Esophagus squamous epithelium (tissue), 4 donors: ENCODE data around the gene HSPB2.

ENCODE experiments used
- POLR2A ChIP-seq, 4 donors: fragments of 450-650 bp; IDR thresholded peaks; one replicate each; pipeline ENCODE4 v1.6.1; 2017; ENCODE audit warnings: antibody characterized with exemption in 4 of 4, mild to moderate bottlenecking in 4 of 4, moderate library complexity in 3 of 4
- TF ChIP-seq, protein P1 (sequence below), 6 experiments: fragments of 450-650 bp in 4 of 6; fragments of 200-600 bp in 2 of 6; sonication (generic) in 2 of 6; IDR thresholded peaks; one replicate each; pipeline ENCODE4 v1.5.1; 2016 to 2019; ENCODE audit warnings: antibody characterized with exemption in 6 of 6, mild to moderate bottlenecking in 4 of 6, moderate library complexity in 4 of 6

GRCh38 chr11:111934306-111934705, 21.8 kb downstream of the HSPB2 start:
- TF ChIP-seq, protein P1, sequence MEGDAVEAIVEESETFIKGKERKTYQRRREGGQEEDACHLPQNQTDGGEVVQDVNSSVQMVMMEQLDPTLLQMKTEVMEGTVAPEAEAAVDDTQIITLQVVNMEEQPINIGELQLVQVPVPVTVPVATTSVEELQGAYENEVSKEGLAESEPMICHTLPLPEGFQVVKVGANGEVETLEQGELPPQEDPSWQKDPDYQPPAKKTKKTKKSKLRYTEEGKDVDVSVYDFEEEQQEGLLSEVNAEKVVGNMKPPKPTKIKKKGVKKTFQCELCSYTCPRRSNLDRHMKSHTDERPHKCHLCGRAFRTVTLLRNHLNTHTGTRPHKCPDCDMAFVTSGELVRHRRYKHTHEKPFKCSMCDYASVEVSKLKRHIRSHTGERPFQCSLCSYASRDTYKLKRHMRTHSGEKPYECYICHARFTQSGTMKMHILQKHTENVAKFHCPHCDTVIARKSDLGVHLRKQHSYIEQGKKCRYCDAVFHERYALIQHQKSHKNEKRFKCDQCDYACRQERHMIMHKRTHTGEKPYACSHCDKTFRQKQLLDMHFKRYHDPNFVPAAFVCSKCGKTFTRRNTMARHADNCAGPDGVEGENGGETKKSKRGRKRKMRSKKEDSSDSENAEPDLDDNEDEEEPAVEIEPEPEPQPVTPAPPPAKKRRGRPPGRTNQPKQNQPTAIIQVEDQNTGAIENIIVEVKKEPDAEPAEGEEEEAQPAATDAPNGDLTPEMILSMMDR (IDR thresholded peaks at IDR 0.05): no peak
- TF ChIP-seq POLR2A (IDR thresholded peaks at IDR 0.05): no peak
